Mesodermal cell (in vitro differentiated cells): Measurements from ENCODE around the gene SERPINF2.
"Not testable (repeated sequence)": the region's sequence is repeated elsewhere in the genome, so short reads cannot be mapped to it uniquely, and the experiment has no call there.

ENCODE experiments used
- H3K27ac ChIP-seq: 2 replicates; pipeline ENCODE4 v1.7.0; 2013; ENCODE audit warnings: mild to moderate bottlenecking, low read depth, low read length, moderate library complexity; ENCODE audit not compliant: severe bottlenecking
- H3K36me3 ChIP-seq: 2 replicates; pipeline ENCODE4 v1.7.1; 2013; ENCODE audit warnings: mild to moderate bottlenecking, low read length, moderate library complexity; ENCODE audit not compliant: control insufficient read depth, insufficient read depth
- H3K4me1 ChIP-seq: one replicate; pipeline ENCODE4 v1.7.1; 2013; ENCODE audit warnings: mild to moderate bottlenecking, low read length; ENCODE audit not compliant: insufficient read depth, control insufficient read depth, poor library complexity, severe bottlenecking
- H3K4me3 ChIP-seq: 2 replicates; pipeline ENCODE4 v1.7.0; 2013; ENCODE audit warnings: low read length, control low read depth, mild to moderate bottlenecking; ENCODE audit not compliant: insufficient read depth, poor library complexity, severe bottlenecking; ENCODE audit errors: extremely low read depth
- H3K9me3 ChIP-seq: 2 replicates; pipeline ENCODE4 v1.7.1; 2013; ENCODE audit warnings: mild to moderate bottlenecking, low read length, moderate library complexity; ENCODE audit not compliant: control insufficient read depth
- WGBS, 2 experiments: methylation state at CpG; one replicate each; pipeline ENCODE4 v1.1.5; 2013; ENCODE audit warnings: missing lambda C conversion rate in 2 of 2; ENCODE audit not compliant: insufficient coverage in 2 of 2; 5-methylcytosine and 5-hydroxymethylcytosine counted together

Gene SERPINF2

DNA sequence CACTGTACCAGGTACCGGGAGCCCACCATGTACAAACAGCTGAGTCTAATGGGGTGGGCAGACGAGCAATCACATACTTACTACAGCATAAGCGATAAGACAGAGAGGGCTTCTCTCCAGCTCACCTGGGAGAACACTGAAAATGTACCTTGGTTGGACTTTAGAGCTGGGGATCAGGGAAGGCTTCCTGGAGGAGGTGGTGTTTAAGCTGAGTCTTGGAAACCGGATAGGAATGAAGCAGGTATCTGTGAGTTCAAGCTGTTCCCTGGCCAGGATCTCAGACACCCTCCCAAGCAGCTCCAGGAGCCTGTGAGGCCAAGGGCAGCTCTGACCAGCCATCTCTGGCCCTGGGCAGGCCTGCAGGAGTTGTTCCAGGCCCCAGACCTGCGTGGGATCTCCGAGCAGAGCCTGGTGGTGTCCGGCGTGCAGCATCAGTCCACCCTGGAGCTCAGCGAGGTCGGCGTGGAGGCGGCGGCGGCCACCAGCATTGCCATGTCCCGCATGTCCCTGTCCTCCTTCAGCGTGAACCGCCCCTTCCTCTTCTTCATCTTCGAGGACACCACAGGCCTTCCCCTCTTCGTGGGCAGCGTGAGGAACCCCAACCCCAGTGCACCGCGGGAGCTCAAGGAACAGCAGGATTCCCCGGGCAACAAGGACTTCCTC, 11.2 kb downstream of the SERPINF2 start:
- Histone ChIP-seq H3K9me3 (no peaks in the 10 kb centered on the region), H3K36me3 (no peaks in the 10 kb centered on the region), H3K4me3 (no peak overlapping the region), H3K4me1 (peaks cover 13% of the 10 kb centered on the region), H3K27ac (no peak overlapping the region)
- WGBS, 2 experiments, result 81 to 86% methylated on average over 18 to 21 of the region's 23 CpGs

GRCh38 chr17:1754430-1755112, 11.9 kb downstream of the SERPINF2 start:
- H3K4me1 ChIP-seq, result peaks cover 13% of the 10 kb centered on the region
- H3K36me3 ChIP-seq, result no peaks in the 10 kb centered on the region
- H3K4me3 ChIP-seq, result no peak overlapping the region
- no peak overlapping the region for H3K27ac ChIP-seq
- 85 to 91% methylated on average over 13 to 17 of the region's 25 CpGs for WGBS, 2 experiments
- H3K9me3 ChIP-seq, result no peaks in the 10 kb centered on the region

- WGBS, 2 experiments, result 91 to 95% methylated on average over 17 of the region's 20 CpGs
- Histone ChIP-seq H3K36me3 (no peaks in the 10 kb centered on the region), H3K4me1 (peaks cover 13% of the 10 kb centered on the region), H3K9me3 (no peaks in the 10 kb centered on the region), H3K27ac (no peak overlapping the region), H3K4me3 (no peak overlapping the region)
Observed at GRCh38 chr17:1755252-1755826, 12.7 kb downstream of the SERPINF2 start.

DNA sequence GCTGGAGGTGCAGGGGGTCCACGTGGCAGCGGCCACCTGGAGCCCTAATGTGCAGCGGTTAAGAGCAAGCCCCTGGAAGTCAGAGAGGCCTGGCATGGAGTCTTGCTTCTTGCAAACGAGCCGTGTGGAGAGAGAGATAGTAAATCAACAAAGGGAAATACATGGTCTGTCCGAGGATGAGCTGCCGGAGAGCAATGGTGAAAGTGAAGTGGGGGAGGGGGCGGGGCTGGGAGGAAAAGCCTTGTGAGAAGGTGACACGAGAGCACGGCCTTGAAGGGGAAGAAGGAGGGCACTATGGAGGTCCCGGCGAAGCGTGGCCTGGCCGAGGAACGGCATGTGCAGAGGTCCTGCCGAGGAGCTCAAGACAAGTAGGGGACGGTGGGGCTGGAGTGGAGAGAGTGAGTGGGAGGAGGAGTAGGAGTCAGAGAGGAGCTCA, 13.2 kb downstream of the SERPINF2 start:
- no peaks in the 10 kb centered on the region for H3K9me3 ChIP-seq
- H3K27ac ChIP-seq, result no peak overlapping the region
- H3K4me3 ChIP-seq, result no peak overlapping the region
- H3K4me1 ChIP-seq, result peaks cover 13% of the 10 kb centered on the region
- 75 to 77% methylated on average over 17 of the region's 17 CpGs for WGBS, 2 experiments
- H3K36me3 ChIP-seq, result no peaks in the 10 kb centered on the region

- peaks cover 27% of the 10 kb centered on the region for H3K4me1 ChIP-seq
- WGBS, 2 experiments, result 92 to 95% methylated on average over 14 to 15 of the region's 15 CpGs
- no peak overlapping the region for H3K27ac ChIP-seq
- no peaks in the 10 kb centered on the region for H3K36me3 ChIP-seq
- no peaks in the 10 kb centered on the region for H3K9me3 ChIP-seq
- H3K4me3 ChIP-seq, result no peak overlapping the region
Observed at GRCh38 chr17:1758807-1759206, 16.1 kb downstream of the SERPINF2 start.

DNA sequence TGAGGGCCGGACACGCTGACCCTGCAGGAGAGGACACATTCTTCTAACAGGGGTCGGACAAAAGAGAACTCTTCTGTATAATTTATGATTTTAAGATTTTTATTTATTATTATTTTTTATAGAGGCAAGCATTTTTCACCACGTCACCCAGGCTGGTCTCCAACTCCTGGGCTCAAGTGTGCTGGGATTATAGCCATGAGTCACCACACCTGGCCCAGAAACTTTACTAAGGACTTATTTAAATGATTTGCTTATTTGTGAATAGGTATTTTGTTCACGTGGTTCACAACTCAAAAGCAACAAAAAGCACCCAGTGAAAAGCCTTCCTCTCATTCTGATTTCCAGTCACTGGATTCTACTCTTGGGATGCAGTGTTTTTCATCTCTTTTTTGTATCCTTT, 16.9 kb downstream of the SERPINF2 start:
- peaks cover 35% of the 10 kb centered on the region for H3K4me1 ChIP-seq
- H3K4me3 ChIP-seq, result no peak overlapping the region
- H3K9me3 ChIP-seq, result no peaks in the 10 kb centered on the region
- no peak overlapping the region for H3K27ac ChIP-seq
- no peaks in the 10 kb centered on the region for H3K36me3 ChIP-seq
- WGBS, 2 experiments, result 90 to 100% methylated on average over 1 to 2 of the region's 5 CpGs

GRCh38 chr17:1762233-1762900, 19.7 kb downstream of the SERPINF2 start:
- WGBS, 2 experiments, result 69 to 70% methylated on average over 16 to 21 of the region's 21 CpGs
- H3K27ac ChIP-seq, result no peak overlapping the region
- H3K4me1 ChIP-seq, result peaks cover 27% of the 10 kb centered on the region
- peak overlapping the region; percentile 26 for H3K4me3 ChIP-seq
- H3K36me3 ChIP-seq, result no peaks in the 10 kb centered on the region
- no peaks in the 10 kb centered on the region for H3K9me3 ChIP-seq

- Histone ChIP-seq H3K4me3 (peak overlapping the region; percentile 26), H3K9me3 (no peaks in the 10 kb centered on the region), H3K27ac (peak overlapping the region; percentile 5), H3K4me1 (peaks cover 27% of the 10 kb centered on the region), H3K36me3 (no peaks in the 10 kb centered on the region)
- 59 to 83% methylated on average over 13 to 15 of the region's 22 CpGs for WGBS, 2 experiments
Observed at GRCh38 chr17:1762901-1763898, 20.5 kb downstream of the SERPINF2 start.

GRCh38 chr17:1764284-1764683, 21.6 kb downstream of the SERPINF2 start:
- Histone ChIP-seq H3K36me3 (no peaks in the 10 kb centered on the region), H3K27ac (no peak overlapping the region), H3K4me1 (peaks cover 27% of the 10 kb centered on the region), H3K9me3 (no peaks in the 10 kb centered on the region), H3K4me3 (no peak overlapping the region)
- 79 to 84% methylated on average over 10 to 11 of the region's 11 CpGs for WGBS, 2 experiments

- H3K4me3 ChIP-seq, H3K27ac ChIP-seq, H3K36me3 ChIP-seq, H3K9me3 ChIP-seq: not testable (repeated sequence)
- H3K4me1 ChIP-seq, result peaks cover 30% of the 10 kb centered on the region
- WGBS, 2 experiments, result 100% methylated on average over 2 of the region's 7 CpGs; no CpG with 5 or more reads in 1 of the 2 experiments
Observed at GRCh38 chr17:1764705-1765104, 22.0 kb downstream of the SERPINF2 start.
